GM18858 (cell line): Measurements from ENCODE around the gene TJAP1.

Source experiments
- ATAC-seq: cut with Tn5 transposase; IDR thresholded peaks from one replicate; pipeline ENCODE4 v1.9.1; 2021; ENCODE audit not compliant: unreplicated experiment

The TJAP1 gene

DNA sequence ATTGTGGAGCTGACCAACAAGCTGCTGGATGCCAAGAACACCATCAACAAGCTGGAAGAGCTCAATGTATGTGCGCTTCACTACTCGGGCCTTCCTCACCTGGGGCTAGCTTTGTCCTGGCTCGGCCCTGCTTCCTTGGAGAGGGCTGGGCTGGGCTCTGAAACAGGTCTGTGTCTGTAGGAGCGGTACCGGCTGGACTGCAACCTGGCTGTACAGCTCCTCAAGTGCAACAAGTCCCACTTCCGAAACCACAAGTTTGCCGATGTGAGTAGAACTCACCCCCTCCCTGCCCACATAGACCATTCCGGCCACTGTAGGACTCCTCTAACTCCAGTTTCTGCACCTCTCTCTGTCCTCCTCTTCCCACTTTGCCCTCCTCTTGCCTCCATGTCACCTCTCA, 26.1 kb downstream of the TJAP1 start:
- ATAC-seq = no peak

DNA sequence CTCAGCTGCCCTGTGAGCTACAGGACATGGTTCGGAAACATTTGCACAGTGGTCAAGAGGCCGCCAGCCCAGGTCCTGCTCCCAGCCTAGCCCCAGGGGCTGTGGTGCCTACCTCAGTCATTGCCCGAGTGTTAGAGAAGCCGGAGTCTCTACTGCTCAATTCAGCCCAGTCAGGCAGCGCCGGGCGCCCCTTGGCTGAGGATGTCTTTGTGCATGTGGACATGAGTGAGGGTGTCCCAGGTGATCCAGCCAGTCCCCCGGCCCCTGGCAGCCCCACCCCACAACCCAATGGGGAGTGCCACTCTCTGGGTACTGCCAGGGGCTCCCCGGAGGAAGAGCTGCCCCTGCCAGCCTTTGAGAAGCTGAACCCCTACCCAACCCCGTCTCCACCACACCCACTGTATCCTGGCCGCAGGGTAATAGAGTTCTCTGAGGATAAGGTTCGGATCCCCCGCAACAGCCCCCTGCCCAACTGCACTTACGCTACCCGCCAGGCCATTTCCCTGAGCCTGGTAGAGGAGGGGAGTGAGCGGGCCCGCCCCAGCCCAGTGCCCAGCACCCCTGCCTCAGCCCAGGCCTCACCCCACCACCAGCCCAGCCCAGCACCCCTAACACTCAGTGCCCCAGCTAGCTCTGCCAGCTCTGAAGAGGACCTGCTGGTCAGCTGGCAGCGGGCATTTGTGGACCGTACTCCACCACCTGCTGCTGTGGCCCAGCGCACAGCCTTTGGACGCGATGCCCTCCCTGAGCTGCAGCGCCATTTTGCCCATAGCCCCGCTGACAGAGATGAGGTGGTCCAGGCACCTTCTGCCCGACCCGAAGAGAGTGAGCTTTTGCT, 27.6 kb downstream of the TJAP1 start:
- no peak for ATAC-seq

DNA sequence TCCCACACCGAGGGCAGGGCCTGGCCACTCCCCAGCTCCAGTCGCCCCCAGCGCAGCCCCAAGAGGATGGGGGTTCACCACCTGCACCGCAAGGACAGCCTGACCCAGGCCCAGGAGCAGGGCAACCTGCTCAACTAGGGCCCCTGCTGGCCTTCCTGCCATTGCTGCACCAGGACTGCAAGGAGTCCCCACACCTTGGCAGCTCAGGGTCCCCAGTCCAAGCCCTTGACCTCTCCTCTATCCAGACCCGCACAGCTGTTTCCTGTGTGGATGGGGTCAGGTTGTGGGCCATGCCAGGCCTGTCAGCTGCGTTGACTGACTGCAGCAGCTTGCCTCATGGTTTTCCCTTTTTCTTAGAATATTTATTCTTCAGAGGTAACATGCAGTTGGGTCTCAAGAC, 28.3 kb downstream of the TJAP1 start:
- ATAC-seq = no peak

DNA sequence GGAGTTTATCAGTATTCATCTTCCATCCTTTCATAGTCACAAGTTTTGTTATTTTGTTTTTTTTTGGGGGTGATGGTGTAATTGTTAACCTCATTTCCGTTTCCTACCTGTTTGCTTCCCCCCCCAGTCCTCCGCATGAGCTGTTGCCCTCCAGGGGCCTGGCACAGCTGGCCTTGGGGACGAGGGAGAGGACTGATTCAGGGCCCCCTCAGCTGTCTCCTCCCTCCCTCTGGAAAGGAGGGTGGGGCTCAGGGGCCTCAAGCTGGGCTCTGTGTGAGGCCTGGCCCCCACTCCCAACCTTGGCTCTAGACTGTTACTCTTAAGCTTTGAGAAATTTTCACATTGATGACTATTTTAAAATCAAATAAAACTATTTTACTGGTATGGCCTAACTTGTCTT, 28.8 kb downstream of the TJAP1 start:
- ATAC-seq = no peak

DNA sequence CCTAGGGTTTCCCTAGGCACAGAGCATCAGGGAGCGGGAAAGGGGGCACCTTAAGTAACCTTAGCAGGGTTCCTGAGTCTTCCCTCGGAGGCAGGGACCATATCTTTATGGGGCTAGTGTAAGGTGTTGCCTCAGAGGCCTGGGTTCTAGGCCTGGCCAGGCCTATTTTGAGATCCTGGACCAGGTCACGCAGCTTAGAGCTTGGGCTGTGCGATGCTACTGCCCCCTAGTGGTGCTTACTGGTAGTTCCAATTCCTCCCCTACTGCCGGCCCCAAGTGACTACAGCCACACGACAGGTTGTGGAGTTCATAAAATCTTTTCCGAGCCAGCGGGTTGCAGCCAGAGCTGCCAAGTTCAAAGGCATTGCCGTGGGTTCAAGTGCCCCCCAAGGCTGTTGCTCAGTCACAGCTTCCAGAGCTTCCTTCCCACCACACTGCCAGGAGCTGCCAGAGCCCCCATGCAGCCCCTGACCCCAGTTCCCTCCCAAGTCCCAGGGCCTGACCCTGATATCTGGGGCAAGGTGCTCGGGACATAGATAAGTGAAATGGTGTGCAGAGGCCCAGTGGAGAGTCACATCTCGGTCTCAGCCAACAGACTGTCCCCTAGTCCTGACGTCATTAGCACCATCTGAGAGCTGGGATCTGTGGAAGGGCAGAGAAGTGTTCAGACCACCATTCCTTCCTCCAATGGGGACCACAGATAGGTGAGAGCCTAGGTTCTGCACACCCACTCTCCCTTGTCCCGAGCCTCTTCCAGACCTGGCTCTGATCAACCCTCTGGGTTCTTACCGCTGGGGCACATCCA, 29.5 kb downstream of the TJAP1 start:
- peak; percentile 46 for ATAC-seq

DNA sequence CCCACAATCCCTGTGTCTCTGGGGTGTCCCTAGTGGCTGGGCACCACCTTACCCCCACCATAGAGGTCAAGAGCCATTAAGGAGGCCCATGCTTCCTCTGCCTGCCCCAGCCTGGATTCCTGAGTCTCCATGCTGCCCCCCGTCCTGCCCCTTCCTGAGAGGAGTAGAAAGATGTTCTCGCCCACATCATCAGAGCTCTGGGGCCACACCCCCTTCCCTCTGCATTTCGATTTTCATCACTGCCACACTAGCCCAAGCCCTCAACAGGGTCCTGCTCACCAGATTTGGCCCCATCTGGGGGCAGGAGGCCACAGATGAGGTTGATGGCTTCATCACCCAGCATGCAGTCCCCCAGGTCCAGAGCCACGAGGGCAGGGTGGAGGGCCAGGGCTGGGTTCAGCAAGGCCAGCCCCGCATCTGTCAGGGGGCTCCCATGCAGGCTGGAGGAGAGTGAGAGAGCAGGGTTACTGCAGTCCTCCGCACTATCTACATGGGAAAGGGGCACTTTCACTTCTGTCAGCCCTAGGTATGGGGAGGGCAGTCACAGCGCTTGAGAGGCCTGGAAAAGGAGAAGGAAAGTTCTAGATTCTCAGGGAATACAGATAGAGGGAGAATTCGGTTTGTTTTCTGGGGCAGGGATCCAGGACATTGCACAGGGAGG, 31.2 kb downstream of the TJAP1 start:
- ATAC-seq = no peak

DNA sequence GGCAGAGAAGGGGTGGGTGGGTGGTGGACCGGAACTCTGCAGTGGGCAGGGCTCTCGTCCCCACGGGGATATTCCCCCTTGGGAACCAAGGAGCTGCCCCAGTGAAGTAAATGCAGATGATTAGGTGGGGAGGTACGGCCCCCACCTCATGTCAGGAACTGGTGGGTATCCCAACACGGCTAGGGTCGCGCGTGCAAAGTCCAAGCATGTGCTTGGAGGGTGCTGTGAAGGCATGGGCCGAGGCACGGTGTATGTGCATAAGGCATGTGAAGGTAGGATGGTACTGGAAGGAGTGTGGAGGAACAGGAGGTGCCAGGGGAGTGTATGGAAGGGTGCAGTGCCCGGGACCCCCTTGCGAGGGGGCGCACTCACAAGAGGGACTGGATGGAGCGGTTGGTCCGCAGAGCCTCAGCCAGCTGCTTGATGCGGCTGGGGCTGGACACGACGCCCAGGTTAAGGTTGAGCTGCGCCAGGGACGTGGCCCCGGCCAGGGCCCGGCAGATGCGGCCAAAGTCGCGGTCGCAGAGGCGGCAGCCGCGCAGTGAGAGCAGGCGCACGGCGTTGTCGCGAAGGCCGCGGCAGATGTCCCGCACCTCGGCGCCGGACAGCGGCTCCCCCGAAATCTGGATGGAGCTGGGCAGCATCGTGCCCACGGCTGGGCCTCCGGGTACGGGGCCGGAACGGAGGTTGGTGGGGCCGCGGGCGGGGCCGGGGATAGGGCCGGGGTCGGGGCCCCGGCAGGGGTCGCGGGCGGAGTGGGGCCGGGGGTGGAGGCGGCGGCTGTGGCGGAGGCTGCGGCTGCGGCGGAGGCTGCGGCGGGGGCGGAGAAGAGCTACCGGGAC, 32.0 kb downstream of the TJAP1 start:
- ATAC-seq = no peak

DNA sequence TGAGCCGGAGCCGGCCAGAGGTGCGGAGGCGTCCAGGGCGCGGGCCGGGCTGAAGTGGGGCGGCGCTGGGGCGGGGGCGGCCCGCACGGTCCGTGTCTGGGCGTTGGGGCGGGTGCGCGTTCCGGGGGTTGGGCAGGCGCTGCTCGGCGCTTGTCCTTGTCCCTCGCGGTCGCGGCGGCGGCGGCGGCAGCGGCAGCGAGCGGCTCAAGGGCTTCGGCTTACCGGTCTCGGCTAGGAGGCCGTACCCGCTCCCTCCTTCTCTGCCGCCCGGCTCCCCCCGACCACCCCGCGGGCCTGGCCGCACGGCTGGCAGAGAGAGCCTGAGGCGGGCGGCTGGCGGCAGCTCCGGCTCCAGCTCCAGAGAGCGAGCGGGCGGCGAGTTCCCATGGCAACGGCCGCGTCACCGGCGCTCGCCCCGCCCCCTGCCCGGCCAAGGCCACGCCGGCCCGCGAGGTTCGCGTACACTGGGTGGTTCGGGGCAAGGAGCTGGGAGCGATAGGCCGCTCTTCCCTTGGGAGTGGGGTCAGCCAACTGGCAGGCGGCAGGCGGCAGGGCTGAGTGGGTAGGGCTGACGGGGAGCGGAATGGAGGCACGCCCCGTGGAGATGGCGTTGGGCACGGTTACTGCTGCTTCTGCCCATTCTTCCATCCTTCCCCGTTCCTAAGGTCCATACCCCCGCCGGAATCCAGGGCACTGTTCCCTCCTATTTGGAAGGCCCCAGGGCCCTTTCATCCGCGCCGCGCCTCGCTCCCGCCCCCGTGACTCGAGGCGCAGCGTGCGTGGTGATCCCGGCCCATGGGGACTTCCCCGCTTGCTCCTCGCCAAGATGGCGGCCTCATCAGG, 32.8 kb downstream of the TJAP1 start, which contains the start of gene LRRC73:
Gene LRRC73 (minus strand): TSS at position 363 of the 843 bp plus-strand sequence. CDS start 561 bp downstream, outside the sequence.
- peak; percentile 54 for ATAC-seq

DNA sequence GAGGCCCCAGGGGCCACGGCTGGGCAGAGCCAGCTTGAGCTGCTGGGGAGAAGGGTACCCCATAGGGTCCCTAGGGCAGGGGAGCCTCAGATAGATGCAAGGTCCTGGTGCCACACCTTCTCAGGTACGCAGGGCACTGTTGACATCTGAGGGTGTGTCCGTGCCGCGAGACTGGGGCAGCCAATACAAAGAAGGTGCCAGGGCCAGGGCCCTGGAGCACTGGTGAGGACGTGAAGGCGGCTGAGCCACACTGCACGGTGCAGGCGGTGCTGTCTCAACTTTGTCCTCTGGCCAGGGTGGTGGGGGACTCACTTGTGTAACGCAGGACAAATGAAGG, 33.4 kb downstream of the TJAP1 start:
- no peak for ATAC-seq

DNA sequence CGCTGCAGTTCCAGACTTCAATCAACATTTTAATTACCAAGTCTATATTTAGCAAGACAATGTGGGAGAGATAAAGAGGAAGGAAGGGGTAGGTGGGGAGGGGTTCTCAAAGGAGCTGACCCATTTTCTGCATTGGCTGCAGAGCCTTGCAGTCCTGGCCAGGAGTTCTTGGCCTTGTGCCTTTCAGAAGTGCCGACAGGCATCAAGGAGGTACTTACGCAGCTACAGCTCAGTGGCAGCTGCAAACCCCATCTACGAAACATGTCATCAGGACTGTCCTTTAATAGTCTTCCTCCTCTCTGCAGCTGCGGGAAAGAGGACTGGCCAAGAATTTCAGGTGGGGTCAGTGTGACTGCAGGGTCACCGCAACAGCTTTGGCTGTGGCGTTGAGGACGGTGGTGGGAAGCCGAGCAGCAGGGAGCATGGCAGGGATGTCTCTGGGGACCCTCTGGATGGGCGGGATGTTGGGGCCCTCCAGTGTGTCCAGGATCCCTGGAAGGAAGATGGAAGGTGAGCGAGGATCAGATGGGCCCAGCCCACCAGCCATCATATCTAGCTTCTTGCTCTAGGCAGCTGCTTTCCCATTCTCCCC, 34.5 kb downstream of the TJAP1 start:
- ATAC-seq = no peak

DNA sequence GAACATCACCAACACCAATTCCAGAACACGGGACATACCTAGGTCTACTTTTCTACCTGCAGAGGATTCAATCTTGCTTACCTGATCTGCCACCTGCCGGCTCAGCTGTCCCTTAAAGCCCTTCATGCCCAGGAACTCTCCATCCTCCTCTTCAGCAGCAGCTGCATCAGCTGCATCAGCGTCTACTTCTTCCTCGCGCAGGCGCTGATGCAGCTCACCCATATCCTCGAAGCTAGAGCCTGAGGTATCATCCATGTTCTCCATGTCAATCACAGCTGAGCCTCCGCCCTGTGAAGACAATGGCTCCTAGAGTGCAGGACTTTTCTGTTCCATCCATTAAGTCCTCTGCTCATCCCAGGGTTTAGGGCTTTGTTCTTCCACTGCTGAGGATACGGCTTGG, 38.4 kb downstream of the TJAP1 start:
- no peak for ATAC-seq

DNA sequence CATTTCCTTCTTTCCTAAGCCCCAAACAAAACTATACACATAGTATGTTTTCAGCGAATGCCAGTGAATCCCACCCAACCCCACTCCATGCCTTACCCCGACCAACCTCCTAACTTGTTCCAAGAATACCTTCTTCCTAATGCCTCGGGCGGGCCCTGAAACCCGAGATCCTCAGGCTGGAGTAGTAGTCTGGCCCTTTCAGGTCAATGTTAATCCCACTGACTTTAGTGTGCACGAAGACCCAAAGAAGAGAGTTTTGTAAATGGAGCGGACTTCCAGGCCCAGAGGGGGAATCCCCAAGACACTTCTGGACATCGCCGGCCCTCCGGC, 39.0 kb downstream of the TJAP1 start:
- ATAC-seq = no peak

DNA sequence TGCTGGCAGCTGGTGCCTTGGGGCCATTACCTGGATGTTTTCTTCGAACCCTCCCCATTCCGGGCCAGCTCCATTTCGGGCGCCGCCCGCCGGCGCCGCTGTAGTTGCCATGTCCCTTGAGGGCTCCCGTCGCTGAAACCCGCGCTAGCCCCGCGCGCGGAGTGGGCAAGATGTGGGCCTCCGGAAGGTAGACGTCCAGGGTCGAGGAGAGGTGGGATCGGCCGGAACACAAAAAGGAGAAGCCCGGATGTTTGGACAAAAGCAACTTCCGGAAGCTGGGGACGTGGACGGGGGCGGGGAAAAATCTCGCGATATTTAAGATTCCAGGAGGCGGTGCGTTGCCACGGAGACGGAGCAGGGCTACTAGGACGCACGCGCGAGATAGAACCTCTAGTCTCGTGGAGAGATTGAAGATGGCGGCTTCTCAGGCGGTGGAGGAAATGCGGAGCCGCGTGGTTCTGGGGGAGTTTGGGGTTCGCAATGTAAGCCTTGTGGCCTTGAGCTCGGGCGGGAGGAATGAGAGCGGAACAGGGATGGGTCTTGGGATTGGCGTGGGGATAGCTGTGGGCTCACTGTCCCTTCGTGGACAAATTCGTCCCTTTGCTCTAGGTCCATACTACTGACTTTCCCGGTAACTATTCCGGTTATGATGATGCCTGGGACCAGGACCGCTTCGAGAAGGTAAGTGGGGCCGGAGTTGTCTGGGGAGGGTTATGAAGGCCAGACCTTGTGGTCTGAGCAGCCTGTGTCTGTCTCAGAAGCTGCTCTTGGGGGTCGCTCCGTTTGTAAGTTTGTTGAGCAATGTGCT, 39.5 kb downstream of the TJAP1 start, which contains the start of the genes POLR1C and YIPF3:
Gene POLR1C (plus strand): TSS at position 393 of the 808 bp plus-strand sequence. CDS start 21 bp downstream, at position 414.
Gene YIPF3 (minus strand): TSS at position 230 of the 808 bp plus-strand sequence. CDS start 119 bp downstream, at position 111.
- ATAC-seq = peak; percentile 73

DNA sequence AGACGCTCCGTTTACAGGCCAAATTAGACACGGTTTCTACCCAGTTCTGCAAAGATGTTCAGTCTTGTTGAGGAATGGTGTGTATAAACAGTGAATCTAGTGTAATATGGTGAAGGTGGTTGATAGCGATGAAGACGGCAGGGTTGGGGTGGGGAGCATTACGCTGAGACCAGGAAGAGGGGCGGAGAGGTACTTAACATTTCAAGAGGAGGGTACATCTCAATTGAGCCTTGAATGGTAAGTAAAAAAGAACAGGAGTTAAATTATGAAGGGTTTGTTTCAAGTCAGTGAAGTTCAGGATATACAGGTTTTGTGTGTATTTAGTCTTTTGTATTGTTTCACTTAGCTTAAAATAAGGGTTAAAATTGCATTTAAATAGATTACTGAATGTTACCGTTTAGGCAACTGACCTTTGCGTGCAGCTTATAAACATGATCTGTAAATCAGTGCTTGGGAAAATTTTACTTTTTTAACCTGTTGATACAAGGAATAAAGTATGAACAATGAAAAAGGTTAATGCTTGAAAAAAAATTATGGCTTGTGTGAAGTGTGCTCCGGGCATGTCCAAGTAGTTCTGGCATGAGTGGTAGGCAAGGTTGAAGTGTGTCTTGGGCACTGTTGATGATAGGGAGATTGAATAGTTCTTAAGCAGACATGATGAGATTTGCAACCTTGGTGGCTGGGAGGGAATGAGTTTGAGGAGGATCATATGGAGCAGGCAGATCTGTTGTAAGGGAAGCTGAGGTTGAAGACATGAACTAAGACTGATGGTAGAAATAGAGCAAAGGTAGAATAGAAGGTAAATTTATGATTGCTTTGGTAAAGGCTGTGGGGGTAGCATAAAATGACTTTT, 40.4 kb downstream of the TJAP1 start:
- ATAC-seq = no peak

DNA sequence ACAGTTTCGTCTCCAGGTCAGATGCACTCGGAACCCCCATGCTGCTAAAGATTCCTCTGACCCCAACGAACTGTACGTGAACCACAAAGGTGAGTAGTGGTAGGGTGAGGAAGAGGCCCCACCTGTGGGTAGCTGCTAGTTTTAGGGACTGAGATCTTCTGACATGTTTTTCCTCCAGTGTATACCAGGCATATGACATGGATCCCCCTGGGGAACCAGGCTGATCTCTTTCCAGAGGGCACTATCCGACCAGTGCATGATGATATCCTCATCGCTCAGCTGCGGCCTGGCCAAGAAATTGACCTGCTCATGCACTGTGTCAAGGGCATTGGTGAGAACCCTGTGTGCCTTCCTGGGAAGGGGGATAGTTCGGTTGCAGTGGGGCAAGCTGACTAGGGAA, 42.7 kb downstream of the TJAP1 start:
- ATAC-seq = no peak

DNA sequence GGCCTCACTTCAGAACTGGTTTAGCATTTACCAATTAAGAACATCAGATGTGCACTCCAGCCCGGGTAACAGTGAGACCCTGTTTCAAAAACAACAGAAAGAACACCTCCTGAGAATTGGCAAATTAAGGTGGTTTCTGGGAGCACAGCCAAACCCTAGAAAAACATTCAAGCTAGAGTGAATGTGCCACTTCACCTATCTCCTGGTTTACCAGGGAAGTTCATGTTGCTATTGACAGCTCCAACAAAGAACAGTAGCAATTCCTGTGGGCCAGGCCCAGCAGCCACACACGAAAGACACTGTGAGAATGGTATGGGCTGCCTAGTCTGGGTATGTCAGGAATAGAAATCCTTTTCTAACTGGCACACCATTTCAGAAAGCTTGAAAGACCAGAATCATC, 44.5 kb downstream of the TJAP1 start:
- no peak for ATAC-seq

DNA sequence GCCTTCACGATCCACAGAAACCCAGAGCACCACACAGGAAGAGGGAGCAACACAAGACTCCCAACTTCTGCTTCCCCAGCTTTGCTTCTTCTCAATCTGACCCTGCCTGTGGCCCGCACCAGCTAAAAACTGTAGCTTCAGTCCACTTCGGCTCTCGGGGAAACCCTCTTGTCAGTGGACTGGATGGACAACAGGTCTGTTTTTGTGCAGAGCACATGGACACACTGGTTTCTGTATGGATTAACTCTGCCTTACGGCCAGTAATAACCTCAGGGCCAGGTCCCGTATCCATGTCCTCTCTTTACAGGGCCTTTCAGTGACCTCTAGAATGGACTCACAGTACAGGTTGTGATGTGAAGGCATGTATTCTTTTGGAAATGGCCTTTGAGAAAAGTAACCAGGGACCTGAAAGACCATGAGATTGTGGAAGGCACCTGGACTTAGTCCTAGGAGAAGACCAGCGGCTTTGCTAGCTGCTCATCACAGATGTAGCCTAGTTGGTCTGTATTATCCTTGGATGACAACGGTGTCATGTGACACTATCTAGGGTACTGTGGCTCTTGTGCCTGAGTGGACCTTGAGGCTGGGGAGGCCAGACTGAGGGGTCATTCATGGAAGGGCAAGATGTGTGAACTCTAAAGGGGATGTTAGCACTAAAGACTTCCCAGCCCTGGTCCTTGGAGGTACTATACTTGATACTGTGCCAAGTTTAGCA, 45.3 kb downstream of the TJAP1 start:
- ATAC-seq = no peak
